ENCODE measurements around the gene NCOR1. TPM values are rescaled to one million over a fixed set of nuclear protein-coding genes. Genes with fewer than 3 reads are reported as not detected.
A peak's percentile ranks its signal among the peaks of the same experiment; 100 is the strongest.

The NCOR1 gene
- total RNA-seq, 1 donor from 2014 or later: 129 TPM

DNA sequence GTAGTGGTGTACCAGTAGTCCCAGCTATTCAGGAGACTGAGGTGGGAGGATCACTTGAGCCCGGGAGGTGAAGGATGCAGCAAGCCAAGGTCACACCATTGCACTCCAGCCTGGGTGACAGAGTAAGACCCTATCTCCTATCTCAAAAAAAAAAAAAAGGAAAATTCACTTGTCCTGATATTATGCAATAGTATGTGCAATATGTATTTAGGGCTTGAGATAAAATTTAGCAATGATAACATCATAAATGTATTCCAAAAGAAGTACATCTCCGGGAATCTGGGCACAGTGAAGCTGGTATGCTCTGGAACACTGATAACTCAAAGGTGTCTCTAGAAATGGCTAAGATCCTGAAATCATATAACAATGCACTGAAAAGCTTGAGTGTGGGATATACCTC is 74.5 kb downstream of the NCOR1 start:
- no peak overlapping the region for H3K4me3 Mint-ChIP-seq
- DNase-seq (ENCODE audit: low read depth, low spot score): no peak
- H3K4me1 Mint-ChIP-seq: no peaks in the 10 kb centered on the region
- H3K9me3 Mint-ChIP-seq: no peaks in the 10 kb centered on the region
- H3K27me3 Mint-ChIP-seq (ENCODE audit: low read depth): no peaks in the 10 kb centered on the region
- TF ChIP-seq, protein P1, sequence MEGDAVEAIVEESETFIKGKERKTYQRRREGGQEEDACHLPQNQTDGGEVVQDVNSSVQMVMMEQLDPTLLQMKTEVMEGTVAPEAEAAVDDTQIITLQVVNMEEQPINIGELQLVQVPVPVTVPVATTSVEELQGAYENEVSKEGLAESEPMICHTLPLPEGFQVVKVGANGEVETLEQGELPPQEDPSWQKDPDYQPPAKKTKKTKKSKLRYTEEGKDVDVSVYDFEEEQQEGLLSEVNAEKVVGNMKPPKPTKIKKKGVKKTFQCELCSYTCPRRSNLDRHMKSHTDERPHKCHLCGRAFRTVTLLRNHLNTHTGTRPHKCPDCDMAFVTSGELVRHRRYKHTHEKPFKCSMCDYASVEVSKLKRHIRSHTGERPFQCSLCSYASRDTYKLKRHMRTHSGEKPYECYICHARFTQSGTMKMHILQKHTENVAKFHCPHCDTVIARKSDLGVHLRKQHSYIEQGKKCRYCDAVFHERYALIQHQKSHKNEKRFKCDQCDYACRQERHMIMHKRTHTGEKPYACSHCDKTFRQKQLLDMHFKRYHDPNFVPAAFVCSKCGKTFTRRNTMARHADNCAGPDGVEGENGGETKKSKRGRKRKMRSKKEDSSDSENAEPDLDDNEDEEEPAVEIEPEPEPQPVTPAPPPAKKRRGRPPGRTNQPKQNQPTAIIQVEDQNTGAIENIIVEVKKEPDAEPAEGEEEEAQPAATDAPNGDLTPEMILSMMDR (conservative IDR thresholded peaks at IDR 0.05): no peak
- no peak overlapping the region for H3K27ac Mint-ChIP-seq (ENCODE audit: unreplicated experiment)
- peaks cover 18% of the 10 kb centered on the region for H3K36me3 Mint-ChIP-seq (ENCODE audit: low read depth)

DNA sequence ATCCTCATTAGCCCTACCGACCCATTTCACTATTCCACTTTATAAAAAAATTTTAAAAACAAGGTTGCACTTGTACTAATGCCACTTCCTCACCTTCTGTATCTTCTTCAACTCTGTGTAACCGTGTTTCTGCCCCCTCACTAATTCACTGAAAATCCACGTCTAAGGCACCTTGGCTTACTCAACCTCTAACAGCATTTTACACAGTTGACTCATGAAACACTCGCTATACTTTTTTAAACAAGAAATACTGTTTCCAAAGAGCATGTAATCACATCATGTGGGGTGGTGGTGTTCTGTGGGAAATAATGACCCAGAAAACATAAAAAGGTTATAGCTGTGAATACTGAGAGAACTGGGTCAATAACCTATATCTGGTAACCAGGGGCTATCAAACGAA is 79.9 kb downstream of the NCOR1 start:
- Mint-ChIP-seq H3K9me3 (no peaks in the 10 kb centered on the region), H3K36me3 (ENCODE audit: low read depth) (peaks cover 3% of the 10 kb centered on the region), H3K27ac (ENCODE audit: unreplicated experiment) (no peak overlapping the region), H3K27me3 (ENCODE audit: low read depth) (no peaks in the 10 kb centered on the region), H3K4me3 (no peak overlapping the region), H3K4me1 (no peaks in the 10 kb centered on the region)
- TF ChIP-seq, protein P1 (conservative IDR thresholded peaks at IDR 0.05): no peak
- DNase-seq (ENCODE audit: low read depth, low spot score): no peak

DNA sequence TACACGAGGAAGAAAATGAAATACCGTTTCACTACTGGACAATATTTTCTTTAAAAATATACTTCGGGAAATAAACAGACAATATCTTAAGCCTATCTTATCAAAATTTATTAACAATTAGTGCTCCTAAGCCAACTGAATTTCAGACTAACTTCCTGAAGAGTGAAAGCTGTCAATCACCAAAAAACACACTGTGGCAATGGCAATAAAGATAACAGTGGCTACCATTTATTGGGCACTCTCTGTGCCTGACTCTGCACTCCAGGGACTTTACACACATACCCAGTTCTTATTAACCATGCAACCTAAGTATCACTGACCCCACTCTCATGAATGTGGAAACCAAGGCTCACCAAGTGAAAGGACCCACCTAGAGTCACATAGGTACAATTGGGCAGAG is 83.7 kb downstream of the NCOR1 start:
- no peaks in the 10 kb centered on the region for H3K4me1 Mint-ChIP-seq
- H3K27ac Mint-ChIP-seq (ENCODE audit: unreplicated experiment): no peak overlapping the region
- no peak for DNase-seq (ENCODE audit: low read depth, low spot score)
- no peaks in the 10 kb centered on the region for H3K27me3 Mint-ChIP-seq (ENCODE audit: low read depth)
- H3K4me3 Mint-ChIP-seq: no peak overlapping the region
- peaks cover 5% of the 10 kb centered on the region for H3K36me3 Mint-ChIP-seq (ENCODE audit: low read depth)
- no peaks in the 10 kb centered on the region for H3K9me3 Mint-ChIP-seq
- TF ChIP-seq, protein P1 (conservative IDR thresholded peaks at IDR 0.05): no peak

DNA sequence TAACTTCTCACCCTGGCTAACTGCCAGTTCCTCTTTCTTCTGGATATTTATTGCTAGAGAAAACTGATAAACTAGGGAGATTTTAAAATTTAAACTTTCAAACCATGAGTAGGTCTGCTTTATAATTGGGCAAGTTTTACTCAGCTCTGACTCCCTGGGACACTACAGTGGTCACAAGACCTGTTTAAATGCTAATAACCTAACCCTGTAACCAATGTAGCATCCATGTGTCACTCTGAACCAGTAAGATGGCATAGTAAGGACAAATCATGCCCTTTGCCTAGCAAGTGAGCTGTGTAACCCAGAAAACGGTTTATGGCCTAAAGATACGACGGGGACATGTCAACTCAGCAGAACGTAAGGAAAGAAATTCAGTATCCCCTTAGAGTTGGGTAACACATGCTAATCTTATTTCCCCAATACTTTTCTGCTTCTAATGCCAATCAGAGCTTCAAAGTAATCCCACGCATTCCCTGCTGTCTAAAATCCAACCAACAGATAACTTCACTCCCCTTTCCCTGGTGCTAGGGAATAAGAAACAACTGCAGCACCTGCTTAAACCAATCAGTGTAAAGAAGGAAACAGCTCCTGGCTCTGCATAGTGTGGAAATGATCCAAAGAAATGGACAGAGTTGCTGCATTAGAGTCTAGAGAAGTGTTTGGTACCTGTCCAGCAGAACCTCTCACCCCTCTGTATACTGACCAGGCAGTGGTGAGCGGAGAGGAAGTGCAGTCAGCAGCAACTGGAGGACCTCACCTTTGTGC is 85.7 kb downstream of the NCOR1 start:
- Mint-ChIP-seq H3K27me3 (ENCODE audit: low read depth) (no peaks in the 10 kb centered on the region), H3K9me3 (no peaks in the 10 kb centered on the region), H3K27ac (ENCODE audit: unreplicated experiment) (peak overlapping the region; percentile 58), H3K36me3 (ENCODE audit: low read depth) (peaks cover 7% of the 10 kb centered on the region), H3K4me3 (no peak overlapping the region), H3K4me1 (no peaks in the 10 kb centered on the region)
- no peak for DNase-seq (ENCODE audit: low read depth, low spot score)
- TF ChIP-seq, protein P1 (conservative IDR thresholded peaks at IDR 0.05): no peak

DNA sequence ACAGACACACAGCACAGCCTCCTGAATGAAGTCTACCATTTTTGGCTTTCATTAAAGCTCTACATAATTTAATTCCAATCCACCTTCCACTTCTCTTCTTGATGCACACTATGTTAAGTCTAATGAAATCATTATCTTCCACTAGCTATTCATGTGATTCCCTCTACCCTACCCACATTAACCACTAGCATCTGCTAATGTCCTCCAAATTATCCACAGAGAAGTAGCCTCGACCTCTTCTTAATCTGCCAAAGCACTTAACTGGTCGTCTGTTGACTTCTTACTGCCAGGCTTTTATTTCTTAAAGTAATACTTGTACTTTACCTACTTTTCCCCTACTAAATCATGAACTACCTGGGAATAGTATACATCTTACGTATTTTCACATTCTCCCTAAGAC is 91.8 kb downstream of the NCOR1 start:
- Mint-ChIP-seq H3K27me3 (ENCODE audit: low read depth) (no peaks in the 10 kb centered on the region), H3K4me3 (no peak overlapping the region), H3K9me3 (no peaks in the 10 kb centered on the region), H3K27ac (ENCODE audit: unreplicated experiment) (no peak overlapping the region), H3K36me3 (ENCODE audit: low read depth) (peaks cover 19% of the 10 kb centered on the region), H3K4me1 (no peaks in the 10 kb centered on the region)
- DNase-seq (ENCODE audit: low read depth, low spot score): no peak
- TF ChIP-seq, protein P1 (conservative IDR thresholded peaks at IDR 0.05): no peak

All from neural crest cell (in vitro differentiated cells).